NOMO-1 (cell line): ENCODE results near the gene EDN2.
A peak's percentile ranks its signal among the peaks of the same experiment; 100 is the strongest.

Experiments
- DNase-seq, 2 experiments: peaks; one replicate each; lab custom pipeline; 2025; ENCODE audit not compliant: unreplicated experiment in 2 of 2; lab: John Stamatoyannopoulos, UW

The EDN2 gene

DNA sequence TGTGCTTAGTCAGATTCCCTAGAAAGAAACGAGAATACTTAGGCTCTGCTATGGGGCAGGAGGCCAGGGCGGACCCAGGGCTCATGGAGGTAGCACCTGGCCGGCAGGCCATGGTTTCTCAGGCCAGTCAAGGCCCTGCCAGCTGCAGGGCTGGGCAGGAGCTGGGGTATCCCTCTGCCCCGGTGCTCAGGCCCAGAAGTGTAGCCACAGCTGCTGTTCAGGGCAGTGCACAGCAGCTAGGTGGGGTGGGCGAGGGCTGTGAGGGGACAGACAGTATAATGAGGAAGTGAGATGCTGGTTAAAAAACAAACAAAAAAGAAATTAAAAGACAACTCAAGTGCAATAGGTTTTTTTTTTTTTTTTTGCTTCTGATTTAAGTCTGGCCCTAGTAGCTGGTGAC lies 34.0 kb upstream of the EDN2 start:
- no peak for DNase-seq

DNA sequence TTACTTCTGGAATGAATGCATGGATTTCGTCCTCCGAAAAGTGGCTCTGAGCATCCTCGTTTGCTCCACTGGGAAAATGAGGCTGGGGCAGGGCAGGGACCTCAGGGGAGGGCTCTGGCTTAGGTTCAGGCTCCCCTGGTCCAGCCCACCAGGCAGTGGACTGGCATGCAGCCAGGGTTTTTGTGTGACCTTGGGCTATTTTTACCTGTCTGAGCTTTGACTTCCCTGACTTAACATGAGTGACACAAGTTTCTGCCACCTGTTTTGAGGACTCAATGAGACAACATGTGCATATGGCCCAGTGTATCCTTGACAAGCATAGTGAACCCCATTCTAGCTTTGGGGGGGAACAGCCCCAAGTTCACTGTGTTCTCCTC lies 32.6 kb upstream of the EDN2 start:
- DNase-seq, result no peak

DNA sequence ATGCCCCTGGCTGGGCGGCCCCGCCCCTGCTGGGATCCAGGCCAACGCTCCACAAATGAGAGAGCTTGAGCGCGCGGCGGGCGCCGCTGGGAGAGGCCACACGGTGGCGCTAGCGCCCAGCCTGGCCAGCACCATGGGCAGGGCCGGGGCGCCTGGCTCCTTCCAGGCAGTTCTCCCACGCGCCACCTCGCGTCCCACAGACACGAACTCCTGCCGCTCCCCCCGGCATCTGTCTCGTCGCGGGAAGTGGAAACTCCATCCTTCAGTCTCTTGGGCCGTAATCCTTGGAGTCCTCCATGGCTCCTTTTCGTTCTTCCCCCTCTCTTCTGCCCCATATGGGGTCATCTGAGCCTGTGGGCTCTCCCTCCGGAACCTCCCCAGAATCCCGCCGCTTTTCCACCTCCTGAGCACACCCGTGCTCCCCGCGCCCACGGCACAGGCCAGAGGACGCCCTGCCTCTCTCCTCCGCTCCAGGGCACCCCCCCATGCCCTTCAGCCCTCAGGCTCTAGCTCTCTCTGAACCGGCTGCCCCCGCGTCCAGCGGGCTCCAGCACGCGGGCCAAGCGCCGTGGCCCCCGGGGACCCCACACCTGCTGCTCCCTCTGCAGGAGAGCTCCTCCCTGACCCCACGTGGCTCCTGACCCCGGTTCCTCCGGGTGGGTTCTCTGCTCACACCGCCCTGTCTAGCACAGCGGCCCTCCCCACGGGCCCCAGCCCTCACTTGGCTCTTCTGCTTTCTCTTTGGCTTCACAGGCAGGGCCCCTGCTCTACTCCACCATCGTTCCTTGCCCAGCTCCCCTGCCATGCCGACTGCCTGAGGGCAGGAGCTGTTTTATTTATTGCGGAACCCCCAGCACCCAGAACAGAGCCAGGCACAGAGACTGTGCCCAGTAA lies 31.9 kb upstream of the EDN2 start:
- DNase-seq, result peak; percentile 48 to 53

DNA sequence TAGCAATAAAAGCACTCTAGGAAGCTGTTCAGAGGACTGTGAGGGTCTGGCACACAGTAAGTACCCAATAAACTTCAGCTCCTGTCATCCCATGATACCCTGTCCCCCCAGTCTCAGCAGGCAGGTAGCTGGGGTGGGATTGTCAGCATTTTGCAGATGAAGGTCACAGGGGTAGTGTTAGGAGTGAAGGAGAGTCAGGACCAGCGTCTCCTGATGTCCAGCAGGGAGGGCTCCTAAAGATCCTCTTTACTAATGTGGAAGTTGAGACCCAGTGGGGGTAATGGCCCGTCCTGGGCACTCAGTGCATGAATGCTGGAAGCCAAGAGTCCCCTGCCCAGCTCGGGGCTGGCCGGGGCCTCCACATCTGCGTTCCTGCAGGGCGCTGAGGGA lies 31.3 kb upstream of the EDN2 start:
- DNase-seq, result no peak

DNA sequence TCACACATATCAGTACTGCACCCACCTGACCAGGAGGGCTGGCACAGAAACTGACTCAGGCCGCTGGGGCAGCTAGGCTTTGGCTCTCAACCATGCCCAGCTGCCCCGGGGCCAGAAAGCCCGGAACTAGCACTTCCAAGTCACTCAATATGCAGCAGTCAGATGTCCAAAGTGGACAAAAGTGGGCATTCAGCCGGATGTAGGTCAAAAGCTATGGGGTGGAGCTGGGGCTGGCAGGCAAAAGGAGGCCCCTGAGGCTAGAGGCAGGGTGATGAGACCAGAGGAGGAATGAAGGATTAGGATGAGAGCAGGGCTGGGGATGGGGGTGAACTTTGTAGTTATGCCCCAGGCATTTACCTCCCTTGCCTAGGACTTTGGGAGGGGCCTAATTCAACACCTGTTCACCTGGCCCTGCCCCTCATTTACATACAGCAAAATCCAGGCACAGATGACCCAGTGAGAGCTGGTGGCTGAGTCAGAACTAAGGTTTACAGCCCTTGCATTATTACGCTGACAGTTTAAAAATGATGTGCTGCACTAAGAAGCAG lies 30.7 kb upstream of the EDN2 start:
- DNase-seq, result no peak

DNA sequence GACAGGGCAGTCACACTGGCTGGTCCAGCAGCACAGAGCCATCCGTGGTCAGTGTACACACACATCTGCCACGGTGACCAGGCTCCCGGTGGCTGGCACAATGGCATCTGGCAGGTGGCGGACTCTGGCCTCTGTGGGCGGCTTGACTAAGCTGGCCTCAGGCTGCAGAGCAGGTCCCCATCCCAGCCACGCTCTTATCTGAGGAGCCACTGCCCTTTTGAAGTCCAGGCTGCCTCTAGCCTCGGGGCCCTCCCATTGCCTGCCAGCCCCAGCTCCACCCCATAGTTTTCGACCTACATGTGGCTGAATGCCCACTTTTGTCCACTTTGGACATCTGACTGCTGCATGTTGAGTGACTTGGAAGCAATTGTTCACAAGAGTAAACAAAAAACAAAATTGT lies 29.9 kb upstream of the EDN2 start:
- no peak for DNase-seq

DNA sequence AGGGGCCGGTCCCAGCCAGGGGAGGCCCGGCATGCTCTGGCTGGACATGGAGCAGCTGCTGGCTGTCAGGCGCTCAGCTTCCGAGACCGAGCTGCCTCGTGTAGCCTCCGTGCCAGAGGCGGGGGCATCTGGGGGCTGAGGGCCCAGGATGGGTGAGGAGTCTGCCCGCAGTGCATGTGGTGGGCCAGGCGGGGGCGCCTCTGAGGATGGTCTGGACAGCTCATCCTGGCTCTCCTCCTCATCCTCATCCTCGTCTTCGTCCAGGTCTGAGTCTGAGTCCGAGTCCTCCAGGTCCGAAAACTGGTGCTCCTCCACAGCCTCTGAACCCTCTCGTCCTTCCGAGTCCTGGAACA lies 28.9 kb upstream of the EDN2 start:
- DNase-seq, result no peak

DNA sequence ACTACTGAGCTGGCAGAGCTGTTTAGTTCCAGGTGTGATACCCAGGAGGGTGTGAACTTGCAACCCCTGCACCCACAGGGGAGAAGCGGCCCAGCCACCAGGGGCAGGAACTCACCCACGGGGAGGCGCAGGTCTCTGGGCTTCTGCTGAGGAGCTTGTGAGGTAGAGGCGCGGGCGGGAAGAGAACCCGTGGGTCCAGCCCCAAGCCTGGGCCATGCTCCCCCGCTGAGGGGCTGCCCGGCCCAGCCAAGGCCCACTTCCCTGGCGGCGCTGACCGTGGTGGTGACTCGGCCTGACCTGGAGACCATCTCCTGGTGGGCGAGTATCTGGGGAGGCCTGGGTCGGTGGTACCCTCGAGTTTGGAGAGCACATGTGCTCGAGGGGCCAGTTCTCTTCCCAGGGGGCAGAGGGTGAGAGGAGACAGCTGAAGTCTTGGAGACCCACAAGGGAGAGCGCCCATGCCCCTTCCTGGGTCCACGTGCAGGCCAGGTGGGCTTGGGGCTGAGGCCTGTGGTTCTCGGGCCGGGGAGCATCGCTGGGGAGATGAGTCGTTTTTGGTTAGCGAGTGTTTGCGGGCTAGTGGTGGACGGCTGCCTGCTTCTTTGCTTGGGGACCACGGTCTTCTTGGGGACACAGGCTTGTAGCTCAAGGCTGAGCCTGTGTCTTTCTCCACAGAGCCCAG lies 28.4 kb upstream of the EDN2 start:
- no peak for DNase-seq

DNA sequence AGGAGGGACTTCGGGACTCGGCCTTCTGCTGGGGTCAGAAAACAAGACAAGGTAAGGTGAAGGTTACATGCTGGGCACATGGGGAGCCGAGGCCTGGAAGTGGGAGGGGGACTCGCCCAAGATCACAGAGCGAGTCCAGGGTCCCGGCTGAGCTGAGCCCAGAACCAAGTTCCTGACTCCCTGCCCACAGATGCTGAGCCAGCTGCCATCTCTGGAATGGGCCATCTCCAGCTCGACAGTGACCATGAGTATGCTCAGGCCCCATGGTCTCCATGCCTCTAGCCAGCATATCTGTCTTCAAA lies 26.7 kb upstream of the EDN2 start:
- DNase-seq, result no peak

DNA sequence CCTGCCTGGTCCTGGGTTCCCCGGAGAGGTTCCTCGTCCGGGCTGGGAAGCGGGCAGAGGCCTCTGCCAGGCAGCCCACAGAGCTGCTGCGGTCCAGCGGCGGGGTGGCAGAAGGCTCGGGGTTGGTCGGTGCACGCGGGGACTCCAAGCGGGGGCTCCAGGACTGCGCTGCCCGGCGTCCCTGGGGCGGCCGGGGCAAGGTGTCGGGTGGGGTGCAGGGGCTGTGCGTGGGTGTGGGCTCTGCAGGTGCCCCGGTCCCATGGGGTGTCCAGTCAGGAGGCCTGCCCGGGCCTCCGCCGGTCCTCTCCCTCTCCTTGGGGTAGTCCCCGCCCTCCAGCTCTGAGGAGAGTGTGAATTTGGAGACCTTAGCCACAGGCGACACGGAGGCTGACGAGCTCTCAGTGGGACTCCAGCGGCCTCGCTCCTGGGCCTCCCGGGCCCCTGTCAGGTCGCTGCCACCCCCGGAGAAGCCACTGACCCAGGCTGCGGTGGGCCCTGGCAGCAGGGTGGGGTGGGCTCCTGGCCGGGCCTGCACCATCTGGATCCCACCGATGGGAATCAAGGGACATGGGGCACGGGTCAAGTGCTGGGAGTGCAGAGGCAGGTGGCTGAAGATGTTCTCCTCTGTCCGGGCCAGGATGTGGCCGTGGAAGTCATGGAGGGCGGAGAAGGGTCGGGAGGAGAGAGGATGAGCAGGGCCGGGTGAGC lies 26.2 kb upstream of the EDN2 start:
- DNase-seq, result no peak

DNA sequence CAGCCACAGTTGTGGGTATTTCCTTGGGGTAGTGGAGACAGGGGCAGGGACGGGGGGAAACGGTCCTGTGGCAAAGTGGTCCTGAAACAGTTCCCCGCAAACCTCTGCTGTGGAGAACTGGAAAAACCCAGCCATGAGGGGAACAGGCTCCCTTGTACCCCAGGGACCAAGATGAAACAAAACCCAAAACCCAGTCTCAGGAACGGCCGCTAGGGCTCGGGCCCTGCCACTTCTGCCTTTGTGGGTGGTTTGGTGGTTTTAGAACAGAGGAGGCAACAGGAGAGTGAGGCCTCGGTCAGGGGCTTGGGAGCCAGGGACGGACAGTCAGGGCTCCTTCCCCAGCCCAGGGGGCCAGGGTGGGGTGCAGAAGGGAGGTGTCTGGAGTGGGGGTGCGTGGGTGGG lies 24.8 kb upstream of the EDN2 start:
- DNase-seq, result no peak

DNA sequence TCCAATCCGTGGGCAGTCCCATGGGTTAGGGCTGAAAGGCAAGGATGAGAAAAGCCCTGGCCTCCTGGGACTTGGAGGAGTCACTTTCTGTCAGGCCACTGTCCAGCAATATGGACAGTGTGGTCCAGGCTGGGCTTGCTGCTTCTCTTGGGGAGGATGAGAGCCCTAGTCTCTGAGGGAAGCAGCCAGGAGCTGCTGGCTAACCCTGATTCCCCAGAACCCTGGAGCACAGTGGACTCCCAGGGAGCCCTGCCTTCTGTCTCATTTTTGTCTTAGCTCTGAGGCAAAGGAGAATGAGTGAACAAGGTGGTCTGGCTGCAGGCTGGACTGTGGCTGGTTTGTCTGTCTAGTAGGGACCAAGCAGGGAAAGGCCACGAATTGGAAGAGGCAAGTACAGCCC lies 23.8 kb upstream of the EDN2 start:
- DNase-seq, result no peak

DNA sequence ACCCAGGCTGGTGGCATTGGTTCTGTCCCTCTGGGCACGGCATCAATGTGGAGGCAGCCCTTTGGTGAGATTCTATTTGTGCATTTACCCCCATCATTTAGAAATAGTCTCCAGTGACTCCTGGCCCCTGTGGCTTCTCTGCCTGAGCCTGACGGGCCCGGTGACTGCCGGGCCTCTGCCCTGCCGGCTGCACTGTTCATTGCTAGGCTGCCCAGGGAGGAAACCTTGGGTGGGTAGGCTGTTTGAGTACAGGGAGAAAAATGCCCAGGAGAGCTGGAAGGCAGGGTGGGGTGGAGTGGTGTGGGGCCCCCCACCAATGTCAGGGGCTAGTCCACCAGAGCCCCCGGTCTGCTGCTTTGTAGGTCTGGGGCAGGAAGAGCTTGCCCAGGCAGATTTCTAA lies 23.4 kb upstream of the EDN2 start:
- DNase-seq, result no peak

DNA sequence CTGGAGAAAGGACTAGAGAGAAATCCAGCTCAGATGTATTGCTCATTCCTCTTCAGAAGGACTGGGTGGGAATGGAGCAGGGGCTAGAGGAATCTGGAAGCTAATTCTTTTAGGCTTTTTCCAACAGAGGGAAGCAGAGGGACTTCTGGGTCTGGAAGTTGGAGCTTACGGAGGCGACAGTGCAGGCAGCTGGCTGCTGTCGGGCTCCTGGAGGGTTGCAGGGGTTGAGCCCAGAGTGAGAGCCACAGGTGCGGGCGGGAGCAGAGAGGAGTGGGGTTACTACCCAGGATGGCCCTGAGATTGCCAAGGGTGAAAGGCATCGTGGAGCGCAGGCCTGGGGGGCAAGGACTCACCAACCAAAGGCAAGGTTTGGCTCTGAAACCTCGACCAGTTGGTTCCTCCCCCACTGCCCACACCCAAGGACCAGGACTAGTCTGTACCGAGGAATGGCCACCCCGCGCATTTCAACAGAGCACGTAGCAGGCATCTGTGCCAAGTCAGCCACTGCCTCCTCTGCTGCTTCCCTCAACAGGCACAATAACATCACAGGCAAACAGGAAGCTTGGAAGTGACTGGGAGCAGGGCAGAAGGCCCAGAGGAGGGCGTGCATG lies 22.7 kb upstream of the EDN2 start:
- DNase-seq, result no peak

DNA sequence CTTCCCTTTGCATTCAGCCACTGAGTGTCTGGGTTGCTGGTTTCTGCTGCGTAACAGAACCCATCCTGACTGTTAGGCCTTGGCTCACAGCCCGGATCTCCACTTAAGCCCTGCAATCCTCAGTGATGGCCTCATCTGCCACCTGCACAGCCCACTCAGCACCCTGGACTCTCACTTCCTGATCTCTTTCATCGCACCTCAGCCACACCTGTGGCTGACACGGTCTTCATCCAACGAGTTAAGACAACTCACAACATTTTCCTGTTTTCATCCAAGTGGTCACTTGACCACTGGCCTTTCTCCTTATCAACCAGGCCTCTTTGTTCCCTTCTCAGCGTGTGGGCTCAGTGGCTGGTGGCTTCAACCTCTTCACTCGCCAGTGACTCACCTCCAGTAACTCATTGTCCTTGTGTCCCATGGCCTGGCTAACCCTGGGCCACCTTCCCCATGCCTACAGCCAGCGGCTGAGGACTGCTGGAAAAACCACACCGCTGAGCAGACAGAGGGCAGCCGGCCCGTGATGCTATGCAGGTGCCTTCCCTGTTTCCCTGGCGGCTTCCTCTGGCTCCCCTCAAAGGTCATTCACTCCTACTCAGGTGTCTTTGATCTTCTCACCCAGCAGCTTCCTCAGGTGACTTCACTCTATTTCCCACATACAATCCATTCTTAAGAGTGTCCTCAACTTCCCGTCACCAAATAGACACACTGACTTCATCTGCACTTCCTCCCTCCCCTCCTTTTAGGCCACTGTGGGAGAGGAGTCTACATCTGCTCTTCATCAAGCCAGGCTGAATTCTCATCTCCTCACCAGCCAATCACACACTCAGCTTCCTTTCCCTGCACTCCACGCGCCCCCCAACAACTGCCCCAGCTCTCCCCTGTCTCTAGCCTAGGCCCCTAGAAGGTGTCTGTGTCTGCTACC lies 19.9 kb upstream of the EDN2 start:
- no peak for DNase-seq

DNA sequence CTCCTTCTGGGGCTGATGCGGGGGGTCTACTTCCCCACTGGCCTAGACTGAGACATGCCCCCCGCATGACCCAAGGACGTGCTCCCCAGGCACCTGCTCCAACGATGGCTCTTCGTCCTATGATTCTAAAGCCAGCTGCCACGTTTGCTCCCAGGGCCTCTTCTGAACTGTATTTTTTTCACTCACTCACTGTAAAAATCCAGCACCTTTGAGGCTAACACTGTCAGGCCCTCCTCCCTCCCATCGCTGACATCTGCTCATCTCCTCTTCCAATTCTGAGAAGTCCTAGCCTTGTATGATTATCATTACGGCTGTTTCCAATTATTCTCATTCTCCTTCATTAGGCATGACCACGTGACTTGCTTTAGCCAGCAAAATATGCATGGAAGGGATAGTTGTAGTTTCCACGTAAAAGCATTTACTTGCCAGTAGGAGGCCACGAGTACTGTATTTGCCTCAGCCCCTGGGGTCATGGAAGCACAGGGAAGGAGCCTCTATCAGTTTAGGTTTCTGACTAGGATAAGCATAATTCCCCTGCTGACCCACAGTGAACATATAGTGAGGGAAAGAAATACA lies 19.1 kb upstream of the EDN2 start:
- DNase-seq, result no peak

DNA sequence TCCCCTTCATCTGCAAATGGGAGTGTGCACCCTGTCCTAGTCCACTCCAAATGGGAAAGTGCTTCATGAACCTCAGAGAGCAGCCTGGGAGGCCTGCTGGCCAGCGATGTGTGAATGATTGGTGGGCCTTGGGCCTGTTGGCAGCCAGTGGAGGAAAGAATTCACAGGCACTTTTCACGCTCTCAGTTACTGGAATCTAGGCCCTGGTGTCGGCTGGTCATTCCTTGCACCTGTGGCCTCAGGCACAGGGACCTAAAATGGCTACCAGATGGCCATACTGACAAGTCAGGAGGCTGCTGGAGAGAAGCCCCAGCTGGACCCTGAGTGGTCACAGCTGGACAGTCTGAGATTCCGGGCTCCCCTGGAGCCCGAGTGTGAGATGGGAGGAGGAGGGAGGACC lies 18.4 kb upstream of the EDN2 start:
- DNase-seq, result no peak

DNA sequence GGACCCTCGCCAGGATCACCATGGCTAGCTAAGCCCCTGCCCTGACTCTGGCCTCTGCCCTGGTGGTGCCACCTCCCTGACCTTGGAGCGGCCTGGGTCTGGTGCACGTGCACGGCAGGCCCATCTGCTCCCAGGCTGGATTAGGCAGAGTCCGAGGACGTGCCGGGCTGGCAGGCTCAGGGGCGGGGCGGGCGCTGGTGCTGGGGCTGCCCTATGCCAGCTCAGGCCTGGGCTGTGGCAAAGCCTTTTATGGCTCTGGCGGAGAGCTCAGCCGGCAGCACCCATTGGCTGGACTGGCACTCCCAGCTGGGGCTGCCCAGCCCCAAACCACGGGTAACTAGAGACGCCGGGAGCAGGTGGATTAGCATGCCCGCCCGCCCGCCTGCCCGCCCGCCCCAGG lies 17.1 kb upstream of the EDN2 start:
- DNase-seq, result no peak

DNA sequence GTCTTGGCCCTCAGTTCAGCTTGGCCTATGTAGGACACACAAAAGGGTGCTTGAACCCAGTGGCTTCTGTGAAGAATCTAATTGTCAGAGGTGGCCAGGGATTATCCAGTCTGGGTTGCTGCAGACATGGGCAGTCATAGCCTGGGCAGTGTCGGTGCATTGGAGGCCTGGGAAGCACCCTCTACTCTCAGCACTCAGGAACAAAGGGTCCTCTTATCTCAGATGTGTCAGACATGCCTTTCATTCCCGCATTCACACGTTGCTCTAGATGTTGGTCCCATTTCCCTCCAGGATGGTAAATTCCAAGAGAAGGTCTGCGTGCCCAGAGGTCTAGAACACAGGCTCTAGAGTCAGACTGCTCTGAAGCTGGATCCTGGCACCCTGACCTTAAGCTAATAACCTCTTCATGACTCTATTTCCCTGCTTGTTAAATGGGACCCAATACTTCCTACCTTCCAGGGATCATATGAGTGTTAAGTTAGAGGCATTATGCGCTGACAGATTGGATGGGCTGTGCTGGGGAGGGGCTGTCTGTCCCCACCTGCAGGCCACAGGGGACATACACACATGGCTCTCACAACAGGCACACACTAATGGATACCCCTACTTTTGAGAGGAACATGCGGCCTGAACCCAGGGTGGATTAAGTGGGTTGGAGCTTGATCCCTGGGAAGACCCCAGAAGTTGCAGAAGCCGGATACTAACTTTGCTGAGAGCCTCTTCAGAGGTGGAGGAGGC lies 16.5 kb upstream of the EDN2 start:
- no peak for DNase-seq
